Epithelial cell of prostate (primary cell): Measurements from ENCODE around the gene GZMM.
A peak's percentile ranks its signal among the peaks of the same experiment; 100 is the strongest.

Source experiments
- DNase-seq: peaks from one replicate; pipeline ENCODE4 v3.0.0-alpha.2; 2011; ENCODE audit warnings: low read depth, low spot score
- H3K27ac ChIP-seq: fragments of 450-650 bp; 2 replicates; pipeline ENCODE4 v1.5.1; 2017; ENCODE audit warnings: mild to moderate bottlenecking

Gene GZMM

DNA sequence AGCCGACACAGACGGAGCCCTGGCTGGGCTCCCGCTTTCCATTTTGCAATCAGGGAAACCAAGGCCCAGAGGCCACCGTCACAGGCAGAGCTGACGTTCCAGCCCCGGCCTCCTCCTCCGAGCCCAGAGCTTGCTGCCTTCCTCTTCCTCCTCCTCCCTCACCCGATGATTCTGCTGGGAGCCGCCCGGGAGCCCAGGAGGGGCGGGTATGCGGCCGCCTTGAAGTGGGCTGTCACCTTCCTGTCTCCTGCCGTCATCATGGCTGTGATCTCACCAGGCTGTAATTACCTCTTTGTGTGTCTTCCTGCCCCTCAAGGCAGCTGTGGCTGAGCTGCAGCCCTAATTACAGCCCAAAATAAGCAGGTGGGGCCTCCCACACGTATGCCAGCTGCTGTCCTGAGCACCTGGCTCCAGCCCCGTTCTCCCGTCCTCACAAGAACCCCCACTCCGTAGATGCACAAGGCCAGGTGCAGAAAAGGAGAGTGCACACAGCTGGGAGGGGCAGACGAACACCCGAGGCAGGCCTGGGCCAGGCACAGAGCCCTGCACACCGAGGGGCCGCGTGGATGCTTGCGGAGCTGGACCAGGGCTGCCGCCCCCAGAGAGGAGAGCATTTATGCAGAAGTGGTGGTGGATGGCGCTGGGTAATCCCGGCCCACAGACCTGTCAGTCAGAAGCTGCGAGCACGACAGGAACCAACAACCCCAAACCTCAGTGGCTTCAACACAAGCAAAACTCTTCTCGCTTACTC is 32.6 kb upstream of the GZMM start:
- no peak for DNase-seq
- peak overlapping the region; percentile 51 for H3K27ac ChIP-seq

DNA sequence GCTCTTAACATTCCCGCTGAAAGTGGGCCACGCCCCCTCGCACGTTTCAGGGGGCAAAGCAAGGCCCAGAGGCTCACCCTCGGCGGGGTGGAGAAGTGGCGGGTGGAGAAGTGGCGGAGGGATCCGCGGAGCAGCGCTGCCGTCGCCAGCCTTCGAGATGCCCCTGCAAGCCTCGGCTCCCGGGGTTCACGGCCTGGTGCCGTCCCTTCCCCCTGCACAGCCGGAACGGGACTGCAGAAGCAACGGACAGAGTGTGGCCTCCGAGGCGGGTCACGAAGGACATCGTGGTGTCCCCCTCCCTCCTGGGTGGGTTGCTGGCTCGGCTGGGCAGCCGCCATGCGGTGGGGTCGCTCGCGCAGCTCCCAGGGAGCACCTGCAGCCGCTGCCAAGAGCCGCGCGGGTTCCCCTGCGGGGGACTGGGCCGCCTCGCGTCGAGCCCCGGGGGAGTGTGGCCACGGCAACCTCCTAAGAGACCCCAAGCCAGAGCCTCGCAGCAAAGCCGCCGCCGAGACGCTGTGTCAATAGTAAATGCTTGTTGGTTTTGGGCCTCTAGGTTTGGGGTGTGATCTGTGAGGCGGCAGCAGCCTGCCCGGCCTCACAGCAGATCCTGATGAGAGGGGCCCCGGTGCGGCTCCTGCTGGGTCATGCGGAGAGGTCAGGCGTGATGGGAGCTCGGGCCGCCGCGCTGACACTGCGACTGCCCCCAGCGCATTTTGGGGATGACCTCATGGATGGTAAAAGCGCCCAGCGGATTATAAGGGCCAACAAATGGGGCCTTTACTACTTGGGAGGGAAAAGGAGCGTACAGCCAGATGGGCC is 31.1 kb upstream of the GZMM start:
- no peak overlapping the region for H3K27ac ChIP-seq
- no peak for DNase-seq

DNA sequence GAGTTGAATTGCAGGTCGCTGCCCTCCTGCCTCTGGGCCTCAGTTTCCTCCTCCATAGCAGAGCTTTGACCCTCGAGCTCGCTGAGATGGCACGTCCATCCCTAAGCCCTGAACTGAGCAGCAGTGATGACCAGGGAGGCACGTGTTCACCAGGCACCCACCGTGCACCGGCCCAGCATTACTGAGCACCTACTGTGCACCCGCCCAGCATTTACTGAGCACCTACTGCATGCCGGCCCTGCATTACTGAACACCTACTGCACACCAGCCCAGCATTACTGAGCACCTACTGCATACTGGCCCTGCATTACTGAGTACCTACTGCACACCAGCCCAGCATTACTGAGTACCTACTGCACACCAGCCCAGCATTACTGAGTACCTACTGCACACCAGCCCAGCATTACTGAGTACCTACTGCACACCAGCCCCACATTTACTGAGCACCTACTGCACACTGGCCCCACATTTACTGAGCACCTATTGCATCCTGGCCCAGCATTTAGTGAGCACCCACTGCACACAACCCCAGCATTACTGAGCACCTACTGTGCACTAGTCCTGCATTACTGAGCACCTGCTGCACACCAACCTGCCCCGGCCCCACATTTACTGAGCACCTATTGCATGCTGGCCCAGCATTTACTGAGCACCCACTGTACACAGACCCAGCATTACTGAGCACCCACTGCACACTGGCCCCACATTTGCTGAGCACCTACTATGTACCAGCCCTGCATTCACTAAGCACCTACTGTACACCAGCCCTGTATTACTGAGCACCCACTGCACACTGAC is 30.3 kb upstream of the GZMM start:
- no peak overlapping the region for H3K27ac ChIP-seq
- DNase-seq = no peak

DNA sequence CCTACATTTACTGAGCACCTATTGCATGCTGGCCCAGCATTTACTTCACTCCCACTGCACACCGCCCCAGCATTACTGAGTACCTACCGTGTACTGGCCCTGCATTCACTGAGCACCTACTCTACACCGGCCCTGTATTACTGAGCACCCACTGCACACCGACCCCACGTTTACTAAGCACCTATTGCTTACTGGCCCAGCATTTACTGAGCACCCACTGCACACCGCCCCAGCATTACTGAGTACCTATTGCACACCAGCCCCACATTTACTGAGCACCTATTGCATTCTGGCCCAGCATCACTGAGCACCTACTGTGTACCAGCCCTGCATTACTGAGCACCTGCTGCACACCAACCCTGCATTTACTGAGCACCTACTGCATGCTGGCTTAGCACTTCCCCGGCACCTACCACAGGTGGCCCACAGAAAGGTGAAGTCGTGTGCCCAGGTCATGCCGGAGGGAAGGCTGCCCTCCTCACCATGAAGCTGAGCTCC is 29.6 kb upstream of the GZMM start:
- no peak overlapping the region for H3K27ac ChIP-seq
- no peak for DNase-seq

DNA sequence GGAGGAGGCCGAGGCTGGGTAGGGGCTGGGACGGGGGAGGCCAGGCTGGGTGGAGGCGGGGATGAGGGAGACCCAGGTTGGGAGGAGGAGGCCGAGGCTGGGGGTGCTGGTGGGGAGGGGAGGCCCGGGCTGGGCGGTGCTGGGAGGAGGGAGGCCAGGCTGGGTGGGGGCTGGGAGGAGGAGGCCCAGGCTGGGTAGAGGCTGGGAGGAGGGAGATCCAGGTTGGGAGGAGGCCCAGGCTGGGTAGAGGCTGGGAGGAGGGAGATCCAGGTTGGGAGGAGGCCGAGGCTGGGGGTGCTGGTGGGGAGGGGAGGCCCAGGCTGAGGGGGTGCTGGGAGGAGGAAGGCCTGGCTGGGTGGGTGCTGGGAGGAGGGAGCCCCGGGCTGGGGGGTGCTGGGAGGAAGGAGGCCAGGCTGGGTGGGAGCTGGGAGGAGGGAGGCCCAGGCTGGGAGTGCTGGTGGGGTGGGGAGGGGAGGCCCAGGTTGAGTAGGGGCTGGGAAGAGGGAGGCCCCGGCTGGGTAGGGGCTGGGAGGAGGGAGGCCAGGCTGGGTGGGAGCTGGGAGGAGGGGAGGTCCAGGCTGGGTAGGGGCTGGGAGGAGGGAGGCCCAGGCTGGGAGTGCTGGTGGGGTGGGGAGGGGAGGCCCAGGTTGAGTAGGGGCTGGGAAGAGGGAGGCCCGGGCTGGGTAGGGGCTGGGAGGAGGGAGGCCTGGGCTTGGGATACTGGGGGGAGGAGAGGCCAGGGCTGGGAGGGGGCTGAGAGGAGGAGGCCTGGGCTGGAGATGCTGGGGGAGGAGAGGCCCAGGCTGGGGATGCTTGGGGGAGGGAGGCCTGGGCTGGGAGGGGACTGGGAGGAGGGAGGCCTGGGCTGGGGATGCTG is 25.9 kb upstream of the GZMM start:
- H3K27ac ChIP-seq = no peak overlapping the region
- DNase-seq = no peak

DNA sequence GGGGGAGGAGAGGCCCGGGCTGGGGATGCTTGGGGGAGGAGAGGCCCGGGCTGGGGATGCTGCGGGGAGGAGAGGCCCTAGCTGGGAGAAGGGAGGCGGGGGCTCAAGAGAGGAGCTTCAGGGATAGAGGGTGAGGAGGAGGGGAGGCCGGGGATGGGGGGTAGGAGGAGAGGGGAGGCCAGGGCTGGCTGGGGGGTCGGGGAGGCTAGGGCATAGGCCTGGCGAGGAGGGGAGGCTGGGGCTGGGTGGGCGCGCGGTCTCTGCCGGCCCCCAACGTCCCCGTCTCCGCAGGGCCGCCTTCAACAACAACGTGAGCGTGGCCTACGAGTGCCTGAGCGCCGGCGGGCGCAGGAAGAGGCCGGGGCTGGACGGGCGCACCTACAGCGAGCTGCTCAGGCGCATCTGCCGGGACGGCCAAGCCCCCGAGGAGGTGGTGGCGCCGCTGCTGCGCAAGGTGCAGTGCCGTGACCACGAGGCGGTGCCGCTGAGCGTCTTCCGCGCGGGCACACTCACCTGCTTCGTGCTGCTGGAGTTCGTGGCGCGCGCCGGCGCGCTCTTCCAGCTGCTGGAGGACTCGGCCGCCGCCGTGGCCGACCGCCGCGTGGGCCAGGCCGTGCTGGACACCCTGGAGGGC is 25.1 kb upstream of the GZMM start:
- DNase-seq = no peak
- no peak overlapping the region for H3K27ac ChIP-seq

DNA sequence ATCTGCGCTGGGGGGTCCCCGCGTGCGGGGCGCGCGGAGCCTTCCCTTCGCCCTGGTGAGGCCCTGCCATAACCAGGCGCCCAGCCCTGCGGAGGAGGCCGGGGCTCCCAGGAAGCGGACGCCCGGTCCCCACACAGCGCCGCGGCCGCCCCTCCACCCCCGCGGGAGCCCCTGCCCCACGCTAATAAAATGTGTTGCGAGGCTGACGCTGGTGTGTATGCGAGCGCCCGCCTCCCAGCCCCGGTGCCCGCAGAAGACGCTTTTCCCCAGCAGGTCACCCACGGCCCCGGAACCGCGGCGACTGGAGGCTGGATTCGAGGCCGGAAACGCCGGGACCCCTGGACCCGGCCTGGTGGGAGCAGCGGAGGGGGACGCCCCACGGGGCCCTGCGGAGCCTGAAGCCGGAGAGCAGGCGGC is 24.4 kb upstream of the GZMM start:
- no peak for DNase-seq

DNA sequence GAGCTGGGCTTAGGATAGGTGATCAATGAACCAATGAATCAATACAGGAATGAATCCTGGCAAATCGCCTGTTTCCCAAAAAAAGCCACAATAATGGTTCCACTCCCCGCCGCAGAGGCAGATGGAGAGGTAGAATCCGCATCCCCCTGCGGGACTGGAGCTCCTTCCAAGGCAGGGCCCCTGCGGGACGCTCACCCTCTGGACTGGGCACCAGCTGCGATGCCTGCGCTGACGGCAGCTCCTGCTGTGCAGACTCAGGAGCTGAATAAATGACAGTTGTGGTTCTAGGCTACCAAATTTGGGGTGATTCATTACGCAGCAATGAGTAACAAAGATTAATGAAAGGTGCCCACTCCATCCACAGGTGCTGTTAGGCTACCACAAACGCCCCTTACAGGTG is 21.1 kb upstream of the GZMM start:
- no peak for DNase-seq
- H3K27ac ChIP-seq = no peak overlapping the region

More for the DNA sequence above, 24.4 kb upstream of the GZMM start:
- no peak overlapping the region for H3K27ac ChIP-seq

DNA sequence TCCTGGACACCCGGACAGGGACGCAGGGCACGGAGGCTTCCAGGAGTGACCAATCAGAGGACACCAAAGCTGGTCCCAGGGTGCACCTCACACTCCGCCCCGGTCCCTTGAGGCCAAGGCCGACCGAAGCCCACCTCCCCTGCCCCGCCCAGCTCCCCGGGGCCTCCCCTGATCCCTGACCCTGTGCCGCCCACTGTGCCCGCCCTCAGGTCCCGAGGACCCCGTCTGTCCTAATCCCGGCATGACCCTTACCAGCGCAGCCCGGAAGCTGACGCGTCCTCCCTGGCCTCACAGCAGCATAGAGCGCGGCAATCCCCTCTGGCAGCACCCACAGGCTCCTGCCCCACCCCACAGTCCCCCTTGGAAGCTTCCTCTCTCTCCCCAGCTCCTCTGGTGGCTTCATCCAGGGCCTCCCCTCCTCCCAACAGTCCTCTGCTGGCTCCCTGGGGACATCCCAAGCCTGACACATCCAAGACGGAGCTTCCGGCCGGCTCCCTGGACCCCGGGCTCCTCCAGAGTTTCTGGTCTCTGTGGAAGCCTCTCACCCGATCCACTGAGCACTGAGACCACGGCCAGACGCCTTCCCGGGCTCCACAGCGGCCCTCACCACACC is 19.7 kb upstream of the GZMM start:
- no peak overlapping the region for H3K27ac ChIP-seq
- no peak for DNase-seq

DNA sequence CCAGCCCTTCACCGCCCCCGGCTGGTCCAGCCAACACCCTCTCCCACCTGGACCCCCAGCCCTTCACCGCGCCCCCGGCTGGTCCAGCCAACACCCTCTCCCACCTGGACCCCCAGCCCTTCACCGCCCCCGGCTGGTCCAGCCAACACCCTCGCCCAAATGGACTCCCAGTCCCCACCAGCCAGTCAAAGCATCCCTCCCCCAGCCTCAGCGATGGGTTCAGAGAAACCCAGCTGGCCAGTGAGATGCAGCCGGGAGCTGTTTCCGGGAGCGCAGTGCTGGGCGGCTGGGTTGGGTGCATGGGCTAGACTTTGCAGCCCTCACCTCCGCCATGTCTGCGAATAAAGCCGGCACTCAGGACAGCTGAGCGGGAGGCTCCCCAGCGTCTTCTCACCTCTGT is 18.8 kb upstream of the GZMM start:
- H3K27ac ChIP-seq = no peak overlapping the region

DNA sequence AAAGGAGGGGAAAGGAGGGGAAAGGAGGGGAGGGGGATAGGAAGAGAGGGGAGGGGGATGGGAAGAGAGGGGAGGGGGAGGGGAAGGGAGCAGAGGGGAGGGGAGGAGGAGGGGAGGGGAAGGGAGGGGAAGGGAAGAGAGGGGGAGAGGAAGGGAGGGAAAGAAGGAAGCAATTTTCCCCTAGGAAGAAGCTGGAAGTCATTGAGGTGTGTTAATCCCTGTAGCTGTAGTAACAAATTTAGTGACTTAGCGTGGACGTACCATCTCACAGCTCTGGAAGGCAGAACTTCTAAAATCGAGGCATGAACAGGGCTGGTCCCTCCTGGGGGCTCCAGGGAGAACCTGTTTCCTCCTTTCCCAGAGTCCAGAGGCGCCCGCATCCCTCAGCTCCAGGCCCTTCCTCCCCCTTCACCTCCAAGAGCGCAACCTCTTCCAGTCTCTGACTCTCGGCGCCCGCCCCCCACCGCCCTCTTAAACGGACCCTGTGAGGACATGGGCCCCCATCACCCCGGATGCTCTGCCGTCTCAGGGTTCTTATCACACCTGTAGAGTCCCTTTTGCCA is 17.9 kb upstream of the GZMM start:
- no peak overlapping the region for H3K27ac ChIP-seq
- DNase-seq = no peak

More for the DNA sequence above, 18.8 kb upstream of the GZMM start:
- DNase-seq = no peak

DNA sequence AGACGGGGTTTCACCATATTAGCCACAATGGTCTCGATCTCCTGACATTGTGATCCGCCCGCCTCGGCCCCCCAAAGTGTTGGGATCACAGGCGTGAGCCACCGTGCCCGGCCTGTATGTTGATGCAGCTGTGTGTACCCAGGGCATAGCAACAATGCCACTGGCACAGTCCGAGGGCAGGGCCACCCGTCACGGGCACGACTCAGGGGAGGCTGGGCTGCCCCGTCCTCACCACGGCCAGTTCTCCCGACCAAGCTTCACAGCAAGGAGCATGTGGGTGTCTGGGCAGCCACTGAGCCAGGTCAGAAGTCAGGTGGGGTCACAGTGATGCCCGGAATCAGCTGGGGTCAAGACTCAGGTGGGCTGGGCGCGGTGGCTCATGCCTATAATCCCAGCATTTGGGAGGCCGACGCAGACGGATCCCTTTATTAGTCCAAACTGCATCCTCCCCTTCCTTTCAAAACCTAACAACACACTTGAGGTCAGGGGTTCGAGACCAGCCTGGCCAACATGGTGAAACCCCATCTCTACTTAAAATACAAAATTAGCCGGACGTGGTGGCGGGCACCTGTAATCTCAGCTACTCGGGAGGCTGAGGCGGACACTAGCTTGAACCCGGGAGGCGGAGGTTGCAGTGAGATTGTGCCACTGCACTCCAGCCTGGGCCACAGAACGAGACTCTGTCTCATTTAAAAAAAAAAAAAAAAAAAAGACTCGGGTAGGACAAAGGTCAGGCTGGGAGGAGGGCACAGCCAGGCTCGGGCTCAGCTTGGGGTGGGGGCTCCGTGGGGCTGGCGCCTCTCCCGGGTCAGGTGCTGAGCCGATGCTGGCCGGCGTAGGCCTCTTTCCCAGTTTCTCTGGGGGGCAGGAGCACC is 13.5 kb upstream of the GZMM start:
- no peak for DNase-seq
- H3K27ac ChIP-seq = peak overlapping the region; percentile 77

DNA sequence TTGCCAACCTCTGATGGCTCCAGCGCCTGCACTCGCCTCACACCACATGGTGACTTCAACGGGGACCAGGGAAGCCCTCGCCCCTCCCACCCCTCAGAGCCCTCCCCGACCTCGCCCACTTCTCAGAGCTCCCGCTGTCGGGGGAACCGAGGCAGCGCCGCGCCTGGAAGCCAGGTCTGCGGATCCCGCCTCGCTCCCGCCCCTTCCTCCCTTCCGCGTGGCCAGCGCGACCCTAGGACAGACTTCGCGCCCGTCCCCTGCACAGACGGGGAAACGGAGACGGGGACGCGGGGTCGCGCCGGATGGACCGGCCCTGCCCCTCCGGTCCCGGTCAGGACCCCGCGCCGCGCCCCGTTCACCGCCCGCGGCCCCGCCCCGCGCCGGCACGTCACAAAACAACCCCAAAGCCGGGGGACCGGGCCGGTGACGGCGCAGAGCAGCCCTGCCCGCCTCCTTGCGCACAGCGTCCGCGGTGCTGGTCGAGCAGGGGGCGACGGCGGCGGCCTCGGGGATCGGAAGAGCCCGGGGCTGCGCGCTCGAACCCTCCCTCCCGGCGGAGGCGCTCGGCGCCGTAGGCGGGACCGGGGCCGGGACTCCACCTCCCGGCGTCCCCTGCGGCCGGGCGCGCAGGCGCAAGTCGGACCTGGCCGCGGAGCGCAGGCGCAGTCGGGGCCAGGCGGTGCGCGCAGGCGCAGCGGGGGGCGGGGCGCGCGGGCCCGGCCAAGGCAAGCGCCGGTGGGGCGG is 12.7 kb upstream of the GZMM start:
- peak overlapping the region; percentile 77 for H3K27ac ChIP-seq
- DNase-seq = no peak

DNA sequence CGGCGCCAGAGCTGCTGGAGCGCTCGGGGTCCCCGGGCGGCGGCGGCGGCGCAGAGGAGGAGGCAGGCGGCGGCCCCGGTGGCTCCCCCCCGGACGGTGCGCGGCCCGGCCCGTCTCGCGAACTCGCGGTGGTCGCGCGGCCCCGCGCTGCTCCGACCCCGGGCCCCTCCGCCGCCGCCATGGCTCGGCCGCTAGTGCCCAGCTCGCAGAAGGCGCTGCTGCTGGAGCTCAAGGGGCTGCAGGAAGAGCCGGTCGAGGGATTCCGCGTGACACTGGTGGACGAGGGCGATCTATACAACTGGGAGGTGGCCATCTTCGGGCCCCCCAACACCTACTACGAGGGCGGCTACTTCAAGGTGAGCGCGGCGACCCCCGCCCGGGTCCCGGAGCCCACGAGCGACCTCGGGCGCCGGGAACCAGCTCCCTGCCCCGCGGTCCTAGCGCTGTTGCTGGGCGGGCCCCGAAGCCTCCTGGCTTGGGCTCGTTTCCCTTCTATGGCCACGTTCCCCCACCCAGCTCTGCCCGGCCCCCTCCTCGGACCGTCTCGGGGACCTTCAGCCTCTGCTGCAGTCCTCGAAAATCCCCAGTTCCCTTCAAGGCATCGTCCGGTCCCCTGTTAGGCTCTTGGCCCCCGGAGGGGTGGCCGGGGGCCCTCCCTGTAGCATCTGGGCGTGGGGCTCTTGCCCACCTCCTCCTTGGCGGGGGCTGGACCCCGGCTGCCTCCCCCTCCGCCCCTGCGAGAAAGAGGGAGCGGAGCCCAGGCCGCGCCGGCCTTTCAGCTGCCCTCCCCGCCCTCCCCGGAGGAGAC is 11.9 kb upstream of the GZMM start, which contains the start of gene CDC34:
Gene CDC34 (plus strand): TSS at position 8 of the 808 bp plus-strand sequence. CDS start 172 bp downstream, at position 180.
- H3K27ac ChIP-seq = peak within 1 kb of the TSS; percentile 77
- DNase-seq = no peak

DNA sequence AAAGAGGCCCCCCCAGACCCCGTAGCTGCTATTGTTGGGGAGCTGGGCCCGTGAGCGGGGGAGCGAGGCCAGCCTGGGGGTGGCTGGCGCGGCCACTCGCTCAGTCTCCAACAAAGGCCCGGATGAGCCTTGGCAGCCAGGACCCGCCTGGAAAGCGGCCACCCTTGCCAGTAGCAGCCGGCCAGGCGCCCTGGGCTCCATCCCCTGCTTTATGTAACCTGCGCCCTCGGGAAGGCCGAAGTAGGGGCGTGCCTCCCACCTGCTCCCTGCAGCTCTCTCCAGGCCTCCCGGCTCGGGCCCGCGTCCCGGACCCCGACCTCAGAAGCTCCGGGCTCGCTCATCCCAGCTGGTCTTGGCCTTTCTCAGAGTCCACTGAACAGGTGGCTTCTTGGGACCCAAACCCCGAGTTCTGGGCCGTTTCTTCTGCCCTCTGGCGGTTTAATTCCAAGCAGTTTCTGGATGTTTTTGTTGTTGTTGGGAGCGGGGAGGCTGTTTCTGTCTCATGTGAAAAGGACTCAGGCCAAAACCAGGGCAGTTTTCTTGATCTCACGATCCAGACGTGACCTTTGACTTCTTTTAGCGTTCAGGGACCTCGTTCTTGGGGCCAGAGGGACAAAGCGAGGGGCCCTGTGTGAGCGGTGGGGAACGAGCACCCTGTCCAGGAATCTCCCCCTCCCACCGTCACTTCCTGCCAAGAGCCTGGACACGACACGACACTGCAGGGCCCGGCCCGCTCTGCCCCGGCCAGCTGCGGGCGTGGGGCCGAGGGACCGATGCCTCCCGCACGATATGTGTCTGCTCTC is 11.1 kb upstream of the GZMM start:
- no peak for DNase-seq
- peak overlapping the region; percentile 77 for H3K27ac ChIP-seq
